Measurements from ENCODE around the gene DNMT3A.
"Not testable (repeated sequence)": the region's sequence is repeated elsewhere in the genome, so short reads cannot be mapped to it uniquely, and the experiment has no call there.

DNMT3A gene

GRCh38 chr2:25222477-25223121 lies 119.1 kb downstream of the DNMT3A start:
- TF ChIP-seq EZH2 (IDR thresholded peaks at IDR 0.05) (no peak), POLR2AphosphoS5 (IDR thresholded peaks at IDR 0.05; ENCODE audit: borderline replicate concordance, low read depth, low read length) (no peak), FOXP2 (optimal IDR thresholded peaks at IDR 0.05; ENCODE audit: control extremely low read depth, extremely low read length, insufficient read depth) (no peak)
- Histone ChIP-seq H3K4me3 (no peak overlapping the region), H3K9me3 (ENCODE audit: low read depth, low read length) (no peaks in the 10 kb centered on the region), H3K27ac (no peak overlapping the region), H3K9ac (ENCODE audit: insufficient read length) (no peak overlapping the region), H3K36me3 (ENCODE audit: insufficient read depth, low read length) (no peaks in the 10 kb centered on the region)
- DNase-seq (ENCODE audit: low read depth, low spot score): no peak

- H3K36me3 ChIP-seq (ENCODE audit: insufficient read depth, low read length): no peaks in the 10 kb centered on the region
- no peak overlapping the region for H3K4me3 ChIP-seq
- H3K27ac ChIP-seq: no peak overlapping the region
- H3K9ac ChIP-seq (ENCODE audit: insufficient read length): no peak overlapping the region
- no peaks in the 10 kb centered on the region for H3K9me3 ChIP-seq (ENCODE audit: low read depth, low read length)
- no peak for DNase-seq (ENCODE audit: low read depth, low spot score)
- no peak for TF ChIP-seq POLR2AphosphoS5 (IDR thresholded peaks at IDR 0.05; ENCODE audit: borderline replicate concordance, low read depth, low read length)
- TF ChIP-seq EZH2 (IDR thresholded peaks at IDR 0.05): no peak
- TF ChIP-seq FOXP2 (optimal IDR thresholded peaks at IDR 0.05; ENCODE audit: control extremely low read depth, extremely low read length, insufficient read depth): no peak
These were observed 120.1 kb downstream of the DNMT3A start for GRCh38 chr2:25221579-25221978.

GRCh38 chr2:25220313-25220712 lies 121.4 kb downstream of the DNMT3A start:
- Histone ChIP-seq H3K27ac (no peak overlapping the region), H3K9me3 (ENCODE audit: low read depth, low read length) (no peaks in the 10 kb centered on the region), H3K4me3 (no peak overlapping the region), H3K36me3 (ENCODE audit: insufficient read depth, low read length) (no peaks in the 10 kb centered on the region), H3K9ac (ENCODE audit: insufficient read length) (no peak overlapping the region)
- no peak for DNase-seq (ENCODE audit: low read depth, low spot score)
- TF ChIP-seq POLR2AphosphoS5 (IDR thresholded peaks at IDR 0.05; ENCODE audit: borderline replicate concordance, low read depth, low read length) (no peak), EZH2 (IDR thresholded peaks at IDR 0.05) (no peak), FOXP2 (optimal IDR thresholded peaks at IDR 0.05; ENCODE audit: control extremely low read depth, extremely low read length, insufficient read depth) (no peak)

- H3K9ac ChIP-seq (ENCODE audit: insufficient read length): no peak overlapping the region
- DNase-seq (ENCODE audit: low read depth, low spot score): no peak
These were observed 122.1 kb downstream of the DNMT3A start for GRCh38 chr2:25219621-25220020.

GRCh38 chr2:25218100-25218499 lies 123.6 kb downstream of the DNMT3A start:
- no peak overlapping the region for H3K9ac ChIP-seq (ENCODE audit: insufficient read length)
- DNase-seq (ENCODE audit: low read depth, low spot score): no peak
- no peak overlapping the region for H3K27ac ChIP-seq
- TF ChIP-seq POLR2AphosphoS5 (IDR thresholded peaks at IDR 0.05; ENCODE audit: borderline replicate concordance, low read depth, low read length): no peak
- TF ChIP-seq FOXP2 (optimal IDR thresholded peaks at IDR 0.05; ENCODE audit: control extremely low read depth, extremely low read length, insufficient read depth): no peak
- no peak for TF ChIP-seq EZH2 (IDR thresholded peaks at IDR 0.05)
- H3K9me3 ChIP-seq (ENCODE audit: low read depth, low read length): no peaks in the 10 kb centered on the region
- H3K4me3 ChIP-seq: no peak overlapping the region
- no peaks in the 10 kb centered on the region for H3K36me3 ChIP-seq (ENCODE audit: insufficient read depth, low read length)

More at GRCh38 chr2:25219621-25220020, 122.1 kb downstream of the DNMT3A start:
- Histone ChIP-seq H3K4me3 (no peak overlapping the region), H3K9me3 (ENCODE audit: low read depth, low read length) (no peaks in the 10 kb centered on the region), H3K27ac (no peak overlapping the region), H3K36me3 (ENCODE audit: insufficient read depth, low read length) (no peaks in the 10 kb centered on the region)
- TF ChIP-seq FOXP2 (optimal IDR thresholded peaks at IDR 0.05; ENCODE audit: control extremely low read depth, extremely low read length, insufficient read depth) (no peak), EZH2 (IDR thresholded peaks at IDR 0.05) (no peak), POLR2AphosphoS5 (IDR thresholded peaks at IDR 0.05; ENCODE audit: borderline replicate concordance, low read depth, low read length) (no peak)

GRCh38 chr2:25215948-25216679 lies 125.6 kb downstream of the DNMT3A start:
- H3K9ac ChIP-seq (ENCODE audit: insufficient read length): no peak overlapping the region
- no peak overlapping the region for H3K27ac ChIP-seq
- H3K4me3 ChIP-seq: no peak overlapping the region
- TF ChIP-seq EZH2 (IDR thresholded peaks at IDR 0.05) (no peak), POLR2AphosphoS5 (IDR thresholded peaks at IDR 0.05; ENCODE audit: borderline replicate concordance, low read depth, low read length) (no peak), FOXP2 (optimal IDR thresholded peaks at IDR 0.05; ENCODE audit: control extremely low read depth, extremely low read length, insufficient read depth) (no peak)
- no peaks in the 10 kb centered on the region for H3K36me3 ChIP-seq (ENCODE audit: insufficient read depth, low read length)
- H3K9me3 ChIP-seq (ENCODE audit: low read depth, low read length): no peaks in the 10 kb centered on the region
- no peak for DNase-seq (ENCODE audit: low read depth, low spot score)

GRCh38 chr2:25215232-25215631 lies 126.5 kb downstream of the DNMT3A start:
- TF ChIP-seq EZH2 (IDR thresholded peaks at IDR 0.05) (no peak), POLR2AphosphoS5 (IDR thresholded peaks at IDR 0.05; ENCODE audit: borderline replicate concordance, low read depth, low read length) (no peak), FOXP2 (optimal IDR thresholded peaks at IDR 0.05; ENCODE audit: control extremely low read depth, extremely low read length, insufficient read depth) (no peak)
- no peak overlapping the region for H3K9ac ChIP-seq (ENCODE audit: insufficient read length)
- no peak overlapping the region for H3K4me3 ChIP-seq
- DNase-seq (ENCODE audit: low read depth, low spot score): no peak
- H3K36me3 ChIP-seq (ENCODE audit: insufficient read depth, low read length): no peaks in the 10 kb centered on the region
- no peak overlapping the region for H3K27ac ChIP-seq
- H3K9me3 ChIP-seq (ENCODE audit: low read depth, low read length): no peaks in the 10 kb centered on the region

GRCh38 chr2:25213229-25213628 lies 128.5 kb downstream of the DNMT3A start:
- no peak overlapping the region for H3K4me3 ChIP-seq
- H3K36me3 ChIP-seq (ENCODE audit: insufficient read depth, low read length): no peaks in the 10 kb centered on the region
- no peak for DNase-seq (ENCODE audit: low read depth, low spot score)
- H3K9ac ChIP-seq (ENCODE audit: insufficient read length): no peak overlapping the region
- no peaks in the 10 kb centered on the region for H3K9me3 ChIP-seq (ENCODE audit: low read depth, low read length)
- no peak overlapping the region for H3K27ac ChIP-seq
- TF ChIP-seq FOXP2 (optimal IDR thresholded peaks at IDR 0.05; ENCODE audit: control extremely low read depth, extremely low read length, insufficient read depth) (no peak), POLR2AphosphoS5 (IDR thresholded peaks at IDR 0.05; ENCODE audit: borderline replicate concordance, low read depth, low read length) (no peak), EZH2 (IDR thresholded peaks at IDR 0.05) (no peak)

GRCh38 chr2:25210923-25211322 lies 130.8 kb downstream of the DNMT3A start:
- H3K4me3 ChIP-seq; H3K9ac ChIP-seq (ENCODE audit: insufficient read length); H3K27ac ChIP-seq: not testable (repeated sequence)

More at GRCh38 chr2:25210923-25211322, 130.8 kb downstream of the DNMT3A start:
- not testable (repeated sequence) for H3K36me3 ChIP-seq (ENCODE audit: insufficient read depth, low read length); H3K9me3 ChIP-seq (ENCODE audit: low read depth, low read length); DNase-seq (ENCODE audit: low read depth, low spot score)
